NCI-H2107 (cell line): ENCODE measurements around the gene TRIM26.
"Not testable (repeated sequence)": the region's sequence is repeated elsewhere in the genome, so short reads cannot be mapped to it uniquely, and the experiment has no call there.

Experiments
- DNase-seq: peaks from one replicate; lab custom pipeline; 2025; lab: John Stamatoyannopoulos, UW

The TRIM26 gene

DNA sequence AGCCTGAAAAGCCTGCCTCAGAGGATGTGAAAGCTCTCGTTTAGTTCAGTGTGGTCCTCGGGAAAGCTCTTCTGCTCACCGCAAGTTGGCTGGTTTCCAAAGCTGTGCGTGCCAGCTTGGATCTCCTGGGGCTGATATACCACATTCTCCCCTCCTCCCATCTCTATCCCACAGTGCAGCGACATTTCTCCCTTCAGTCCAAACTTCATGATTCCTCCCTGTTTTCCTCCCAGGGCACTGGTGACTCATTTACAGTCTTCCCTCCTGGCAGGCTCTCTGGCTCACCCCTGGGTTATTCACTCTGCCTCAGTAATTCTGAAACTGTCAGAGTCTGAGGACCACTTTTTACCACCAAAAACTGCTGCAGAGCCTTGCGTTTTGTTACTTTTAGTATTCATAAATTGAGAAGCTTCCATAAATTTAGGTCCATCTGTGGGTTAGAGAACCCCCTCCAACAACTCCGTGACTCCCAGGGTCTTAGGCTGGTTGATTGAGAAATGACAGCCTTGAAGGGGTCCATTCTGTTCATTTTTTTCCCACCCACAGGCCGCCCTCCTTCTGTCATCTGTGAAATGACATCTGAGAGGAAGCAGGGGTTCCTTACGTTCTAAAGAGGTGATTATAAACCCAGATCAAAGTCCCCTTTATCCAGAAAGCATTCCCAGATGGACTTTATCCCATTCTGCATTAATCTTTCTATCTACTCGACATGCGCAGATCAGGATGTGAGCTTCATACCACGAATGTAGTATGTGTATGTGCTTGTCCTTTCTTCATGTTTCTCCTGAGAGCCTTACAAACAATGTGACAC, 58.3 kb downstream of the TRIM26 start:
- no peak for DNase-seq

DNA sequence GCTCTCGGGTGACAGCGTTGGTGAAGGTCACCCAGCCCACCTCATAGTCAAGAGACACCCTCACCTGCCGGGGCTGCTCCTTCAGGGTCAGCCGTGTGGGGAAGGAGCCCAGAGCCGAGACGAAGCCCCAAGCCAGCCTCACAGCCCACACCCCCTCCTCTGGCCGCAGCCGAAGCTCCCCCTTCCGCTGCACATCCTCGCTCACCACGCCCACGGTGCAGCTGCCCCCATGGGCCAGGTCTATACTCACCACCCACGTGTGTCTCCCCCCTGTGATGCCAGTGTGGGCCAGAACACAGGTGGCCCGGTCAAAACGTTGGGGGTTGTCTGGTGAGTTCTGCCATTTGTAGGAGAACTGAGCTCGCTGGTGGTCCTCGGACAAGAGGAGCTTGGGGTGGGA, 59.1 kb downstream of the TRIM26 start:
- no peak for DNase-seq

DNA sequence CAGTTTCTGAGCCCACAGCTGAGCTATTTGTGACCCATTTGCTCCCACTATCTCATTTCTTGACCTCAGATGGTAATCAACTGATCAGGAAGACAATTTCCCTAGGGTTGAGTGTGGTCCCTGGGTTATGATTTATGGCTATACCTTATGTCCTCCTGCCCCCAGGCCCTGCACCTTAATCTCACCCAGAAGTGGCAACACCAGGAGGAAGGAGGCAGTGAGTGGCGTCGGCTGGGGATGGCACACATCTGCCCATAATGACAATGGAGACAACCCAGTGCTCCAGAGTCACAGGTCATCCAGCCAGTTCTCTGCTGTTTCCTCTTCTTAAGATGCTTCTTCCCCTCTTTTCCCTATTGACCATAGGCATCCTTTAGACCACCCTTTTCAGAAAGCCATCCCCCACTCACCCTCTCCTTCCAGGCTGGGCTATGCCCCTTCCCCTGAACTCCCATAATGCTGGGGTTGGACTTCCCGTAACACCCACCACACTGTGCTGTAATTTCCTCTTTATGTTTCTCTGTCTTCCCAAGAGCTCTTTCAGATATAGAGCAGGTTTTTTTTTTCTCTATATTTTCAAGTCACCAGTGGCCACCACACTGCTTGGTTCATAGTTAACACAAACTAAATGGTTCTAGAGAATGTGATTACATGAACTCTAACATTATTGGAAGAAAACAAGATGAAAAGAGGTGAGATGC, 60.1 kb downstream of the TRIM26 start:
- no peak for DNase-seq

DNA sequence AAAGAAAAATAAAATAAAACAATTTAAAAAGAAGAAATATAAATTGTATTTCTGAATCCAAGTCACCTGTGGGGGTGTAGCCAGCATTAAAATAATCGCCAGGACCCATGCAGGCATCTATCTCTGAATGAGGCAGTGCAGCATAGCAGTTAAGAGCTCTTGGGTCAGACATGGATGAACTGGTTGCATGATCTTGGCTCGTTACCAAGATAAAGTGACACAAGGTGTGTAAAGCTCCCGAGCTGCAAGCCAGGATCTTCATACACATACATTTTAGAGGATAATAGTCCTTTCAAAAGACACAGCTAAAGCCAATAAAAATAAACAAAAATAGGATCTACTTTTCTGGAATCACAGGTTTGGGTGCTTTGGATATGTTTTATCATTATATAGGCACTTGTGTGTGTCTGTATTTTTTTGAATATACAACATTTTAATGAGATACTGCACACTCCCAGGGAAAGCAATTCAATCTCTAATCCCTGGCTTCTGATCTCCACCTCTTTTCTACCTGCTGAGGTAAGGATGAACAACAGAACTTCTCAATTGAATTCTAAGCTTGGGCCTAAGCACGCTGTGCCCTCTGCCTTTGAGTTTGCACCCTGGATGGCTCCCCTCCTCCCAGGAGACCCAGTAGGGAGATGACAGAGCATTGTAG, 61.1 kb downstream of the TRIM26 start:
- no peak for DNase-seq

DNA sequence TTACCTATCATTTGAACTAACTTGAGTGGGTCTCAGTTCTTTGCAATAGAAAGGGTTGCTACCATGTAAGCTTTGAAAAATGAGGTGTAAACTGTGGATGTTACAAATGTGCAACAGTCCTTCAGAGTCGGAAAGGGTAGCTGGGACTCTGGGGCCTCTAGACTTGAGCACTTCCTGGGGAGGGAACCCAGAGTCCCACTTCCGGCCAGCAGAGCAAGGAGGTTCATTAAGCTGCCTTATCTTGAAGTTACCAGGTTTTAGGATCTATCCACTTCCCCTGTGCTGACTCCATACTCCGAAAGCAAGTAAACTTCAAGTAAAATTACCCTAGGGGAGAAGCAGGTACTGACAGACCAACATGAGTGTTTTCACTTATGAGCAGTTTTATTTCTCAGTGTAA, 61.6 kb downstream of the TRIM26 start:
- DNase-seq, result no peak

DNA sequence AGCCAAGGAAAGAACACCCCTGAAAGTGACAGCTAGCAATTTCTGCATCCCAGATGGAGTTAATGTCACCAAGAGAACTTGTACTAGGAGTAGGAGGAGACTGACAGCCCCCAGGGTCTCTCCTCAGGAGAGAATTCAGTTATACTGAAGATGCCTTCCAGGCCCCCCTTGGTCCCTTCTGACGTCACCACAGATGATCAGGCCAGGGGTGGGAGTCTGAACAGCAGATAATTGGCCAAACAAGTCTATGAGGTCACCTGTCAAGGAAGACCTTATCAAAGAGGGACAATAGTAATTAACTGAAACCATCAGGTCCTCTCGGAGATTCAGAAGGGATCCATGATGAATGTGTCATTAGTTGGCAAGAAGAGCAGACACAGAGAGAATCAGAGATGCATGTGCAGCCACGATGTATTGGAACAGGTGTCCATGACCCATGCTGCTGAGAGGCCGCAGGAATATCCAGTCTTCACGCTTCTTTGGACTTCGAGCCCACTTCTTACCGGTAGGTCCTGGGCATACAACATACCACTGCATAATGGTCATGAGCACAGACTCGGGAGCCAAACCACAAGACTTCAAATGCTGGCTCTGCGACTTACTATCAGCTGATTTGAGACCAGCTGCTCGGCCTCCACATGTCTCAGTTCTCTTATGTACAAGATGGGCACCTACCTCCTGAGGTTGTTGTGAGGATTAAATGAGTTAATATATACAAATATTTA, 62.4 kb downstream of the TRIM26 start:
- DNase-seq, result no peak

DNA sequence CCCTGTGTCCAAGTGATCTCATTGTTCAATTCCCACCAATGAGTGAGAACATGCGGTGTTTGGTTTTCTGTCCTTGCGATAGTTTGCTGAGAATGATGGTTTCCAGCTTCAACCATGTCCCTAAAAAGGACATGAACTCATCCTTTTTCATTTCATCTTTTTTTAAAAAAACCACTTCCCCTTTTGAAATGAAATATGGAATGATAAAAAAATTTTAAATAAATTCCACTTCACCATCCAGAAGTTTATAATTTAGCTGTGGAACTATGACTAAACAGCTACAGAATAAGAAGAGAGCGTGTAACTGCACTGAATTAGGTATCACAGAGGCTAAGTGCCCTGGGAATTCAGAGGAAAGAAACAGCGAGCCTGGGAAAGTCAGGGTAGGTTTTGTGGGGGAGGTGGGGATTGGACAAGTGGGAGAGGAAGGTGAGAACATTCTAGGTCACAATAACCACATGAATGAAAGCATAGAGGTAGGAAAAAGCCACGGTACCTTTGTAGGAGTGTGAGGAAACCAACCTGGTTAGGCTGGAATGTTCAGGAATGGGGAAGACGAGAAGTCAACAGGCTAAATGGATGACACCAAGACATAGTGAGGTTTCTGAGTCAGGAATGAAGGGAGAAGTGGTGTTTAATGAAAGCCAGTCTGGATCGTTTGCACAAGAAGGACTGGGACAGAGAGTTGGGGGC, 63.2 kb downstream of the TRIM26 start:
- no peak for DNase-seq

DNA sequence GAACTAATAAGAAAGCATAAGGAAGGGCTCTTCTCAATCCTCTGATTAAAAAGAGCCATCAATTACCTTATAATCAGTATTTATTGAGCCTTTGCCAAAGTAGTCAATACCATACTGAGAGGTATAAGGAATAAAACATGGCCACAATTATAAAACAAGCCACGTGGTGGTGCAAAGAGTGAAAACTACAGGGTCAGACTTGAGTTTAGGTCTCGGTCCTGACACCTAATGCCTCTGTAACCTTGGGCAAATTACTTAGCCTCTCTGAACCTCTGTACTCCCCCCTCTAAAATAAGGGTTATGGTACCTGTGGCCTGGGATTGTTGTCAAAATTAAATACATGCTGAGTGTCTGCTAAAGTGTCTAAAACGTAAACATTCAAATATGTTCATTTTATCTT, 64.0 kb downstream of the TRIM26 start:
- DNase-seq, result no peak

DNA sequence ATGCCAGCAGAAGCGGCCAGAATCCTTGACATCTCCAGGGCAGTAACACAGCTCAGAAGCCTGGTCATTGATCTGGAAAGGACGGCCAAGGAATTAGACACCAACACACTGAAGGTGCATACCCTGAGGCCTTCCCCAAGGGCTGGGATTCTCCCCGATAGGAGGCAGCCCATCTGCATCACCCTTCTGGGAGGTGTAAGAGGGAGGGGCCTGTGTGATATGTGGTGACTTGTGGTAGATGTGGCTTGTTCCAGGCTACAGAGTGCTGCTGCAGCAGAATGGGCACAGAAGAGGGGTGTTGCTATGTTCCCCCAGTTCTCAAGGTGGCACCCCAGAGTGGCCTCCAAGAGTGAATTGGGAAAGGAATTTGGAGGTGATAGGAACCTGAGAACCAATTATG, 66.1 kb downstream of the TRIM26 start:
- no peak for DNase-seq

DNA sequence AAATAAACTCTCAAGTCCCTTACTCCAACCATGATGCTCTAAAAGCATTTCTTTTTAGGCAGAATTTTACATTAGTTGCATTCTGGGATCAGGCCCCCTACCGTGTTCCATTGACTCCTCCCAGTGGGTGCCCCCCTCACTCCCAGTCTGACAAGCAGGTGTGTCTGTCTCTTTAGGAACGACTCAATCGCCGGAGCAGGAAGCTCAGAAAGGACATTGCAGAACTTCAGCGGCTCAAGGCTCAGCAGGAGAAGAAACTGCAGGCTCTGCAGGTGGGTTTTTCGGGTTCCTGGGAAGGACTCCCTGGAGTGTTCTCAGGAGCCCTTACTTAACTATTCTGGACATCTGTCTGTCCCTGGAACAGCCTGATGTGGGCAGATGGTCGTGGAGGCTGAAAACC, 67.4 kb downstream of the TRIM26 start:
- no peak for DNase-seq

DNA sequence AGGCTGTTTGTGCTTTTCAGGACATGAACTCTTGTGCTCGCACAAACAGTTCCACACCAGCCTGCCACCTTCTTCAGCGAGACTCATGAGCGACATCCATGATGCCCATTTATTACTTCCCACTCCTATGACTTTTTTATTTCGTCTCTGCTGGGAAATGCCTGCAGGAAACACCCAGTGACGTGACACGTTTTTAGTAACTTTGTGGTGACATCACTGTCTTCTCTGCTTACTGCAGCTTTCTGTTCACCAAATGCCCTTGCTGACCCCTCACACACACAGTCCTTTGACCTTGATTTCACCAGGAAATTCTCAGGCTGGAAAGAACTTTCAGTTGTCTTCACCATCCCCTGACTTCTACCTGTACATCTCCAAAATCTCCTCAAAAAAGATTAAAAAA, 68.4 kb downstream of the TRIM26 start:
- DNase-seq, result no peak

DNA sequence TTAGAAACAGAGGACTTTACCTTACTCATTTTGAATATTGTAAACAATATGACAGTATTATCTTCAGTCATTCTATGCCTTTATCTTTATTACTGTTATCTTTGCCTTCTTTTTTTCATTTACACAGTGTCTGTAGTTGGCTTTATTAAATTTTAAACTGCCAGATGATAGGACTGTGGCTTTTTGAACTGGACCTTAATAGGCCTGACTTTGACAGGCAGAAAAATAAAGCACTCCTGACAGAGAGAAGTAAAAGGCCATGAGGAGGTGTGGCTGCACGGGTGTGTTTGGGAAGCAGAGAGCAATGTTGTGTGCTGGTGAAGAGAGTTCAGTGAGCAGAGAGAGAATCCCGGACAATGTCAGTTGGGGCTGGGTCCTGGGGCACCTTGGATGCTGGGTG, 69.4 kb downstream of the TRIM26 start:
- no peak for DNase-seq

DNA sequence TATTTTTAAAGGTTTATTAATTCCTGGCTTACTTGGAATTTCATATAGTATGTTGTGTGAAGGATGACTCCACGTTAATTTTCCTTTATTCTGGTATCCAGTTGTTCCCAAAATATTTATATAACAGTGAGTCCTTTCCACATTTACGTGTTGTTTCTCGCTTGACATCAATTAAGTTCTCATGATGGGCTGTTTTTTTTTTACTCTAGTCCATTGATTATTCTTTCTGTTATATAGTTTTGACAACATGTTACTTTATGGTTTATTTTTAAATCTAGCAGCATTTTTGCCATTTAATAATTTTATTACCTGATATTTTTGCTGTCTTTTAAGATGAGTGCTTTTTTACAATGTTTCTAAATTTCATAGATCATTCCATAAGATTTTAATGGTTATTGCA, 70.5 kb downstream of the TRIM26 start:
- no peak for DNase-seq

DNA sequence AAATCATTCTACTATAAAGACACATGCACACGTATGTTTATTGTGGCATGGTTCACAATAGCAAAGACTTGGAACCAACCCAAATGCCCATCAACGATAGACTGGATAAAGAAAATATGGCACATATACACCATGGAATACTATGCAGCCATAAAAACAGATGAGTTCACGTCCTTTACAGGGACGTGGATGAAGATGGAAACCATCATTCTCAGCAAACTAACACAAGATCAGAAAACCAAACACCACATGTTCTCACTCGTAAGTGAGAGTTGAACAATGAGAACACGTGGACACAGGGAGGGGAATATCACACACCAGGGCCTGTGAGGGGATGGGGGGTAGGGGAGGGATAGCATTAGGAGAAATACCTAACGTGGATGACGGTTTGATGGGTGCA, 73.0 kb downstream of the TRIM26 start:
- DNase-seq, result not testable (repeated sequence)

DNA sequence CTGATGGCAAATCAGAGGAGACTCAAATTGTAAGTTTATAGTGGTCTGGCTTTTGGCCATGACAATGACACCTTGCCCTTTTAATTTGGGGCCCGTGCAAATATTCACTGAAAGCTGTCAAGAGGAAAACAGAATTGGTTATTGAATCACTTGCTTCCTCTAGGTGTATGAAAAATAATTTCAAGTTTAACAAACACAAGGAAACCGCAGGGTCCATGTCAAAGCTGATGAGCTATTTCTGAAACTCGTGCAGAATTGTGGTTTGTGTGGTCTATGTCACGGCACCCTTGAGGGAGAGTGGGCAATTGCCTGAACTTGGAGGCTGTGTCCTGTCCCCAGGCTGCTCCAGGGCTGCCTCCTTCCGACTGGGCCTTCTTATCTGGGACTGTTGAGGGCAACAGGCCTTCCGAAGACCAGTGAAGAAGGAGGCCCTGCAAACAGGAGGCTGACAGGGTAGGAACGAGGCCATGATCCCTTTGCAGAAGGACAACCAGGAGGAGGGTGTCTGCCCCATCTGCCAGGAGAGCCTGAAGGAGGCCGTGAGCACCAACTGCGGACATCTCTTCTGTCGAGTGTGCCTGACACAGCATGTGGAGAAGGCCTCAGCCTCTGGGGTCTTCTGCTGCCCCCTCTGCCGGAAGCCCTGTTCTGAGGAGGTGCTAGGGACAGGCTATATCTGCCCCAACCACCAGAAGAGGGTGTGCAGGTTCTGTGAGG, 76.5 kb downstream of the TRIM26 start:
- no peak for DNase-seq

DNA sequence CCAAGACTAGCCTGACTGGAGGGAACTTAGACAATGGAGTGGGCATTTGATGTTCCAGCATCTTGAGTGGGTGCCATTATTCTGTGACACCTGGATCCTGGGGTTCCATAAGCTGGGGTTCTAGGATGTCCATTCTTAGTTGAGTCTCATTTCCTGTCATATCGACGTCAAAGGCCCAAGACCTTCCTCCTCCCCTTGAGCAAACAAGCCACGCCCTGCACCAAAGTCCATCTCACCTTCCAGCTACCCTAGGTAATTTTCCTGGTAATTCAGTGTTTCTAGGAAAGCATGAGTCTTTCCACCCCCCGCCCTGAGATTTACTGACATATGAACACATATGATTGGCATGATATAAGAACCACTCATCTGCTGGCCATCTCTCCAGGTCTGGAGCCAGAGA, 77.4 kb downstream of the TRIM26 start, which contains the start of gene TRIM40:
TSS of gene TRIM40 (plus strand) at position 384 of the 400 bp plus-strand sequence. CDS start 897 bp downstream, outside the sequence.
- no peak for DNase-seq

DNA sequence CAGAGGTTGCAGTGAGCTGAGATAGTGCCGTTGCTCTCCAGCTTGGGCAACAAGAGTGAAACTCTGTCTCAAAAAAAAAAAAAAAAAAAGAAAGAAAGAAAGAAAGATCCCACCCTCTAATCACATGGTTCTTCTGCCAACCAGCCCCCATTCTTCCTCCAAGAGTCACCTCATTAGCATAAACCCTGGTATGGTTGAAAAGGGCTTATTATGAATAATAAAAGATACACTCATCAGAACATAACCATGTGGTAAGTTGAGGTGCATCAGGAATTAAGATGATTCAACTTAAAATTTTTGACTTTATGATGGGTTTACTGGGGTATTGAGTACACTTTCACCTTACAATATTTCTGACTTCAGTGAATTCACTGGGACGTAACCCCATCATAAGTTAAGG, 78.1 kb downstream of the TRIM26 start:
- no peak for DNase-seq
